Gastrocnemius medialis (tissue), 4 donors: ENCODE data around the gene IL22RA1. TPM values are rescaled to one million over a fixed set of nuclear protein-coding genes. Genes with fewer than 3 reads are reported as not detected.
A peak's percentile ranks its signal among the peaks of the same experiment; 100 is the strongest.

Experiments
- ATAC-seq, 2 donors: fragments of 150-250 bp; one replicate each; pipeline ENCODE4 v1.9.1; 2016
- DNase-seq, 2 donors: peaks; one replicate each; pipeline ENCODE4 v3.0.0-alpha.2; 2019
- H3K27ac ChIP-seq, 4 donors: fragments of 200-600 bp; sonication (generic); 1 replicate in 1 of 4; 2 replicates in 3 of 4; pipeline ENCODE4 v1.5.1; 2016 to 2018; ENCODE audit warnings: mild to moderate bottlenecking in 2 of 4, moderate library complexity in 1 of 4
- H3K27me3 ChIP-seq, 3 donors: fragments of 200-600 bp; sonication (generic) in 2 of 3; 1 replicate in 1 of 3; 2 replicates in 2 of 3; pipeline versions ENCODE4 v1.5.1 to v1.6.0; 2016 to 2019; ENCODE audit warnings: mild to moderate bottlenecking in 1 of 3, moderate library complexity in 1 of 3
- H3K36me3 ChIP-seq, 2 donors: fragments of 200-600 bp; sonication (generic) in 1 of 2; one replicate each; pipeline ENCODE4 v1.5.1; 2017 to 2018
- H3K4me1 ChIP-seq, 2 donors: fragments of 200-600 bp; sonication (generic) in 1 of 2; one replicate each; pipeline ENCODE4 v1.5.1; 2016 to 2017; ENCODE audit warnings: mild to moderate bottlenecking in 2 of 2
- H3K4me3 ChIP-seq, 4 donors: fragments of 200-600 bp; sonication (generic) in 3 of 4; 1 replicate in 1 of 4; 2 replicates in 3 of 4; pipeline ENCODE4 v1.5.1; 2016 to 2019; ENCODE audit warnings: mild to moderate bottlenecking in 2 of 4
- H3K9me3 ChIP-seq, 3 donors: fragments of 200-600 bp; sonication (generic) in 2 of 3; 1 replicate in 1 of 3; 2 replicates in 2 of 3; pipeline ENCODE4 v1.5.1; 2016 to 2019
- CTCF ChIP-seq, 5 experiments: fragments of 450-650 bp in 3 of 5; fragments of 200-600 bp in 2 of 5; sonication (generic) in 2 of 5; IDR thresholded peaks in 4 of 5; conservative IDR thresholded peaks in 1 of 5; 1 replicate in 4 of 5; 2 replicates in 1 of 5; pipeline ENCODE4 v1.5.1; 2016 to 2019; ENCODE audit warnings: antibody characterized with exemption in 5 of 5, mild to moderate bottlenecking in 3 of 5, moderate library complexity in 3 of 5
- POLR2A ChIP-seq, 2 donors: fragments of 450-650 bp; IDR thresholded peaks; one replicate each; pipeline ENCODE4 v1.6.1; 2017; ENCODE audit warnings: antibody characterized with exemption in 2 of 2, mild to moderate bottlenecking in 2 of 2, moderate library complexity in 2 of 2
- in situ Hi-C, 4 donors: fragments of 200-750 bp; cut with MboI; loops; one replicate each; pipeline versions ENCODE4 v1.15.0 to v1.8.0; 2017; ENCODE audit warnings: low sequenced_read_pairs in 4 of 4
- intact Hi-C: fragments of 100-400 bp; cut with DNase I; formaldehyde crosslinking; loops from one replicate; pipeline ENCODE4 v1.15.1; 2023; ENCODE audit warnings: low total_unique reads
- total RNA-seq, 4 donors: library from RNA; depleted of rRNA; stranded (reverse); fragments of >200 nt; gene quantifications; one replicate each; pipeline versions ENCODE4 v1.1.0 to v1.2.3, GENCODE V29; 2016

Gene IL22RA1
- total RNA-seq, 4 donors from 2014 or later, result 0.36 TPM; not detected in 3

GRCh38 chr1:24119489-24119858, 23.5 kb downstream of the IL22RA1 start:
- Histone ChIP-seq H3K4me1 (peaks cover 6 to 26% of the 10 kb centered on the region in 2 donors), H3K4me3 (no peak overlapping the region), H3K36me3 (no peaks in the 10 kb centered on the region), H3K9me3 (no peaks in the 10 kb centered on the region), H3K27ac (peak overlapping the region in 2 of 4 donors; percentile 13 to 73), H3K27me3 (no peaks in the 10 kb centered on the region)
- TF ChIP-seq POLR2A (IDR thresholded peaks at IDR 0.05) (no peak), CTCF (IDR thresholded peaks at IDR 0.05 in 4 of 5, conservative IDR thresholded peaks at IDR 0.05 in 1 of 5) (no peak)
- in situ Hi-C loops (loop anchor here in 2 of 4 donors (5.0 to 10.0 kb wide), 2 partner anchors 47 to 55 kb away; no protein-coding TSS in a partner anchor), intact Hi-C loops (no loop called here)
- ATAC-seq, result no peak
- no peak for DNase-seq

- no peak overlapping the region for H3K4me3 ChIP-seq
- H3K36me3 ChIP-seq, result no peaks in the 10 kb centered on the region
- no peak overlapping the region for H3K27ac ChIP-seq
- peak in 1 of 2 donors; percentile 4 for DNase-seq
- peaks cover 6 to 26% of the 10 kb centered on the region in 2 donors for H3K4me1 ChIP-seq
- TF ChIP-seq POLR2A (IDR thresholded peaks at IDR 0.05), result no peak
- TF ChIP-seq CTCF (IDR thresholded peaks at IDR 0.05 in 4 of 5, conservative IDR thresholded peaks at IDR 0.05 in 1 of 5), result no peak
- H3K27me3 ChIP-seq, result no peaks in the 10 kb centered on the region
- intact Hi-C loops (no loop called here), in situ Hi-C loops (loop anchor here in 2 of 4 donors (5.0 to 10.0 kb wide), 2 partner anchors 46 to 54 kb away; no protein-coding TSS in a partner anchor)
- H3K9me3 ChIP-seq, result no peaks in the 10 kb centered on the region
- ATAC-seq, result no peak
These were observed 24.3 kb downstream of the IL22RA1 start for GRCh38 chr1:24118410-24119242.

- no peaks in the 10 kb centered on the region for H3K27me3 ChIP-seq
- intact Hi-C loops (no loop called here), in situ Hi-C loops (loop anchor here in 2 of 4 donors (5.0 to 10.0 kb wide), 2 partner anchors 46 to 53 kb away; no protein-coding TSS in a partner anchor)
- no peak overlapping the region for H3K4me3 ChIP-seq
- no peaks in the 10 kb centered on the region for H3K36me3 ChIP-seq
- H3K4me1 ChIP-seq, result peaks cover 6 to 26% of the 10 kb centered on the region in 2 donors
- peak in 1 of 2 donors; percentile 31 for DNase-seq
- no peaks in the 10 kb centered on the region for H3K9me3 ChIP-seq
- H3K27ac ChIP-seq, result peak overlapping the region in 1 of 4 donors; percentile 37
- peak in 1 of 2 donors; percentile 41 for ATAC-seq
- TF ChIP-seq POLR2A (IDR thresholded peaks at IDR 0.05), result no peak
- no peak for TF ChIP-seq CTCF (IDR thresholded peaks at IDR 0.05 in 4 of 5, conservative IDR thresholded peaks at IDR 0.05 in 1 of 5)
These were observed 25.1 kb downstream of the IL22RA1 start for GRCh38 chr1:24117722-24118409.

GRCh38 chr1:24117132-24117531, 25.8 kb downstream of the IL22RA1 start:
- TF ChIP-seq CTCF (IDR thresholded peaks at IDR 0.05 in 4 of 5, conservative IDR thresholded peaks at IDR 0.05 in 1 of 5) (no peak), POLR2A (IDR thresholded peaks at IDR 0.05) (no peak)
- DNase-seq (no peak), ATAC-seq (no peak)

More at GRCh38 chr1:24117132-24117531, 25.8 kb downstream of the IL22RA1 start:
- peaks cover 12 to 26% of the 10 kb centered on the region in 2 donors for H3K4me1 ChIP-seq
- in situ Hi-C loops, result loop anchor here in 2 of 4 donors (5.0 to 10.0 kb wide), 2 partner anchors 45 to 52 kb away; no protein-coding TSS in a partner anchor
- no peak overlapping the region for H3K27ac ChIP-seq
- H3K27me3 ChIP-seq, result no peaks in the 10 kb centered on the region
- intact Hi-C loops, result no loop called here
- H3K4me3 ChIP-seq, result no peak overlapping the region
- H3K36me3 ChIP-seq, result no peaks in the 10 kb centered on the region
- no peaks in the 10 kb centered on the region for H3K9me3 ChIP-seq
